ENCODE measurements around the gene ATRN.
"Not testable (repeated sequence)": the region's sequence is repeated elsewhere in the genome, so short reads cannot be mapped to it uniquely, and the experiment has no call there.

Gene ATRN

DNA sequence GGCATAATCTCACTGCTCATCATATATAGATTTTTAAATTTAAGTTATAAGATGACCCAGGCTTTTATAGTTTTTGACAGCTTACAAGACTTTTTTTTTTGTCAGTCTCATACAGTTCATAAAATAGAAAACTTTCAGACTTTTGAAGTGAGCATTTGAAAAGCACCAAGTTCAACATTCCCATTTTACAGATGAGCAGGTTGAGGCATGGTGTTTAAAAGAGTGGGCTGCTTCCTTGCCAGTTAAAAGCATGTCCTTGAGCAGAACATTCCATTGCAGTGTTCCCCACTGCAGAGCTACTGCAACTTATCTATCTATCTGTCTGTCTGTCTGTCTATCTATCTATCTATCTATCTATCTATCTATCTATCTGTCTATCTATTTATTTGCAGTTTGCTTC, 105.5 kb downstream of the ATRN start:
- DNase-seq, result no peak

DNA sequence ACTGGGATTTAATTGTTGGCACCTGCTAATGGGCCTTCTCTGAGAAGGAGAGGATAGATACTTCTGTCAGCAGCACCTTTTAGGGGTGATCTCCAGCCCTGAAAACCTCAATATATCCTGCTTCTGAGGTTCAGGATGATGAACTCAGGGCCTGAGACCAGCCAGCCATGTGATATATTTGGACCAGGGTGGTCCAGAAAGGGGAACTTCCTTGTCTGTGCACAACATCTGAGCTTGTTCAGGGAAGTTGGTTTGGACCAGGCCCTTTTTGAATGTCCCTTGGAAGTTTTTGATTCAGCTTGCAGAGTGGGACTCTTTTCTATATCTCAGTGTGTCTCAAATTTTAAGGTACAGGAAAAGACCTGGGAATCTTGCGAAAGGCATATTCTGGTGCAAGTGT, 106.5 kb downstream of the ATRN start:
- DNase-seq, result no peak

DNA sequence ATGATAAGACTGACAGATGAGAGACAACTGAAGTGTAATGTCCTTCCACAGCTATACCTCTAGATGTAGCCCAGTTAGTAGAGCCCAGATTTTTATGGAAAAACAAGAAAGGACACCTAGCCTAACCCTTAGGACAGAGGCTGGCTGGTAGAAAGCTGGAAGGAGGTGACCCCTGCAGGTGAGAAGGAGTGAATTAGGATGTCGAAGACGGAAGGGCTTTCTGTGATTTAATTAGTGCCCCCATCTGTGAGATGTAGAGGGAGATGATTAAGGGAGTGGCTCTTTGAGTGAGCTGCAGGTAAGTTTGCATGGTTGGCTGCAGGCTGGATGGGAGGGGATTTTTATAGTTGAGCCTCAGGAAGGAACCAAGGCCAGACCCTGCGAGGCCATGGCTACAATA, 109.6 kb downstream of the ATRN start:
- no peak for DNase-seq

DNA sequence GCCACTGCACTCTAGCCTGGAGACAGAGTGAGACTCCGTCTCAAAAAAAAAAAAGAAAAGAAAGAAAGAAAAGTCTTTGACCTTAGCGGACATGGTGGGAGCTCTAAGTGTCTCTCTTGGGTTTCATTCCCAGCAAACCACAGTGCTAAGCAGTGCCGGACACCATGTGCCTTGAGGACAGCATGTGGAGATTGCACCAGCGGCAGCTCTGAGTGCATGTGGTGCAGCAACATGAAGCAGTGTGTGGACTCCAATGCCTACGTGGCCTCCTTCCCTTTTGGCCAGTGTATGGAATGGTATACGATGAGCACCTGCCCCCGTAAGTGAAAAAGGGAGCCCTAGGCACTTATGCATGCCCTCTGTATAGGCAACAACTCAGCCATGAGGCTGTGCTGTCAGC, 112.9 kb downstream of the ATRN start:
- no peak for DNase-seq

DNA sequence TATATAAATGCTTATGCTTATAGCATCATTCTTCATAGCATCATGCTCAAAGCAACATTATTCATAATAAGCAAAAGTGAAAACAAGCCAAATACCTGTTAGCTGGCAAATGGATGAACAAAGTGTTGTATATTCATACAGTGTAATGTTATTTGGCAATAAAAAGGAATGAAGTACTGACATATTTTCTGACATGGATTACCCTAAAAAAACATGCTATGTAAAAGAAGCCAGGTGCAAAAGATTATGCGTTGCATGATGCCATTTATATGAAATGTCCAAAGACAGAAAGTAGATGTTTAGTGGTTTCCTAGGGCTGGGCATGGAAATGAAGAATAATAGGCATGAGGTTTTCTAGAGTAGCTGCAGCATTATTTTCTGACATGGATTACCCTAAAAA, 115.3 kb downstream of the ATRN start:
- no peak for DNase-seq

DNA sequence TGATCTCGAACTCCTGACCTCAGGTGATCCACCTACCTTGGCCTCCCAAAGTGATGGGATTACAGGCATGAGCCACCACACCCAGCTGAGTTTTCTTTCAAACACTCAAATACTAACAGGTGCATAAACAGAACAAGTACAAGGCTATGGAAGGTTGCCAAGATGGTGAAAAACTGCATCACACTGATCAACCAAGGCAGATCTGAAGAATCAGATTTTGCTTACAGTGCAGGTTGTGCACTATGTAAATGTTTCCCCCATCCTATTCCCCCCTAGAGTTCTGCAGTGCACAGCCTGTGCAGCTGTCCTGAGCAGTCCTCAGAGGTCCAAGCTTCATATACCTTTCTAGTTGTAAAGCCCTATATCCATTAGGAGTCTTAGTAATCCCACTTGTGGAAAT, 119.3 kb downstream of the ATRN start:
- no peak for DNase-seq

DNA sequence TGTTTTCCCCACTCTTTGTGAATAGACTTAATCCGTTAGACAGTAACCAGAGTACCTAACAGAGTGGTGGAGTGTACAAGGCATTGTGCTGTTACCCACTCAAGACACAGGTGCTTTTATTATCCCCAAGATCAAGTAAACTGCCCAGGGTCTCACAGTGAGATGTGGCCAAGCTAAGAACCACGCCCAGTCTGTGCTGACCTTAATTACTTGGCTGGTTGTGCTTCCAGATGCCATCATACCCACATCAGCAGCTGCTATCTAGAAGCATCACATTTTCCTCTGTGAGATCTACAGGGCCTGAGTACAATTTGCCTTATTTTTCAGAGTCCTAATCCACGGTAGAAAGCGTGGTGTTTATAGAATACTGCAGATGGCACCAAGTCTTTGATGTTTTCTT, 122.1 kb downstream of the ATRN start:
- no peak for DNase-seq

DNA sequence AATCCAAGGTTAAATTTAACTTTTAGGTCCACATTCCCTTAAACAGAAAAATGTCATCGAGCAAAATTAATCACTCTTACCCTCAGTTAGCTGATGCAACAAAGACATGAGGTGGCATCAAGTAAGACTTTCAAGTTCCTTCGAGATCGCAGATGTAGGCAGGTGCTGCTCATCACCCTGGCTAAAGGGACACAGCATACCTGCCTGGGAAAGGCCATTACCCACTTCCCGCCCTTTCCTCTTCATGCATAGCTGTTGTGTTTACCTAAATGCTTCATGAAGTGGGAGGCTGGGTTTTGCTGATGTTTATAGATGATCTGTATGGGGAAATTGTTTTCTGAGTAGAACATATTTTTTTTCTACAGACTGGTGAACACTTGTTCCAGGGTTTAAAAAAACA, 124.7 kb downstream of the ATRN start:
- no peak for DNase-seq

DNA sequence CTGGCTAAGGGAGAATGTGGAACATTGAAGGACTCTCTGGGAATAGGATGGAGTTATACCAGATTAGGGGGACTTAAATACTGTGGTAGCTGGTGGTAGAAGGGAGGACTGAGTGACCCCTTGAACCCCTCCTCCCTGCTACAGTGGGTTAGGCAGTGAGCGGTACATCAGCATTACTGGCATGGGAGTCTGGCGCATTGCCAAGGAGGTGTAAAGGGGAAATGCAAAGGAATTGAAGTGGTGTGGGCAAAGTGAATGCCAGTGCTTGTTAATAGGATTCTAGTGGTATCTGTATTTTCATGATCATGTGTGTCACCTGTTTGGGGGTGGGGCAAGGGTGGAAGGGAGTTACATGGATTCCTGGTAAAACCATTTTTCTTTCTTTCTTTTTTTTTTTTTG, 132.3 kb downstream of the ATRN start:
- DNase-seq, result no peak

DNA sequence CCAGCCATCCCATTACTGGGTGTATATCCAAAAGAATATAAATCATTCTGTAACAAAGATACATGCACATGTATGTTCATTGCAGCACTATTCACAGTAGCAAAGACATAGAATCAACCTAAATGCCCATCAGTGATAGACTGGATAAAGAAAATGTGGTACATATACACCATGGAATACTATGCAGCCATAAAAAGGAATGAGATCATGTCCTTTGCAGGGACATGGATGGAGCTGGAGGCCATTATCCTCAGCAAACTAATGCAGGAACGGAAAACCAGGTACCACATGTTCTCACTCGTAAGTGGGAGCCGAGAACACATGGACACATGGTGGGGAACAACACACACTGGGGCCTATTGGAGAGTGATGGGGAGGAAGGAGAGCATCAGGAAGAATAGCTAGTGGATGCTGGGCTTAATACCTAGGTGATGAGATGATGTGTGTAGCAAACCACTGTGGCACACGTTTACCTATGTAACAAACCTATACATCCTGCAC, 134.6 kb downstream of the ATRN start:
- not testable (repeated sequence) for DNase-seq

DNA sequence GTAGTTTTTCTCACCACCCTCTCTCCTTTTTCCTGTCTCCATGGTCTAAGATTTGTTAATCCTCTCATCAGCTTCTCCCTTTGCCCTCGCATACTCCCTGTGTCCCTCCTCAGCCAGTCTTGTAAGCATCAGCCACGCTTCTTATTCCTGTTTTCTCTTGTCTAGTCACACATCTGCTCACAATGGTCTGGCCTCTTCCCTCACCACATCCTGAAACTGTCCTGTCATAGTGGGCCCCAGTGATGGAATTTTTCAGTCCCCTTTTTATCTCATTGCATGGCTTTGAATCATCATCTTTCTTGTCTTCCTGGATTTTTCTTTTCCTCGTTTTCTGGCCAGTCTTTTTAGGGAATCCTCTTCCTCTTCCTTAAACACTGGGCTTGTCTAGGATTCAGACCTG, 135.2 kb downstream of the ATRN start:
- no peak for DNase-seq

DNA sequence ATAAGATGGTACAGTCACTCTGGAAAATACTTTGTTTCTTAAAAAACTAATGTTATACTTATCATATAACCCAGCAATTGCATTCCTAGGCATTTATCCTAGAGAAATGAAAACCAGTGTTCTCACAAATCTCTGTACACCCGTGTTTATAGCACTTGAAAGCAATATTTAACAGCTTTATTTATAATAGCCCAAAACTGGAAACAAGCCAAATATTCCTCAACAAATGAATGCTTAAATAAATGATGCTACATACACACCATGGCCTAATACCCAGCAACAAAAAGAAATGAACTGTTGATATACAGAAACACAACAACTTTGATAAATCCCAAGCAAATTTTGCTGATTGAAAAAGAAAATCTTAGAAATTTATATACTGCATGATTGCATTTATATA, 141.1 kb downstream of the ATRN start:
- no peak for DNase-seq

DNA sequence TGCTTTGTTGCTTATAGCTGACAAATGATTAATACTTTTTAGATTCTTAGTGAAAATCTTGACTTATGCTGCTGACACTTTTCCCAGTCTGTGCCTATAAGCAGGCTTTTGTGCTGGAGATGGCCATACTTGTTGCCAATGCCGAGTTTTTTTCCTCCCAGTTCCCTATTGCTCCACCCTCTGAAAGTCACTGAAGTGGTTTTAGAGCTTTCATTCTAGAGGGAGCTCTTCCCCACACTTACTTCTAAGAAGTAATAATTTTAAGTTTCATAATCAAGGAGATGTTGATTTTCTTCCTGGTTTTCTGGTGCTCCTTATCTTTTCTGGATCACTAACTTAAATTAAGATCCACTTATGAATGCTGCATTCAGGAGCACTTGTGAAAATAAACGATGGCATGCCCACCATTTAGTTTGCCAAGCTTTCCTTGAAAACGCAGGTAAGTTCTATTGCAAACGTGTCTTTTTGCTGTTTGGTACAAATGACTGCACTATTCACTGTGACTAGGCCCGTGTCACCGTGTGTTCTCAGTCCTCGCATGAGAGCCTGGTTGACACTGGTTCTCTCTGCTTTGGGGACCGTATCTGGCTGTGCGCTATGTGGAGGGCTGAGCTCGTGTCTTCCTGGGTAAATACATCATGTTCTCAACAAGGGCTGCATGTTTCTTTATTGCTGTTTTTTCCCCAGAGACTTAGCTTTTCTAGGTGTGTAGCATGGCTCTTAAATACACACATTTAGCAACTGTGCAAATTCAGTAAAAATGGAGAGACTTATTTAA, 142.2 kb downstream of the ATRN start:
- DNase-seq, result no peak

DNA sequence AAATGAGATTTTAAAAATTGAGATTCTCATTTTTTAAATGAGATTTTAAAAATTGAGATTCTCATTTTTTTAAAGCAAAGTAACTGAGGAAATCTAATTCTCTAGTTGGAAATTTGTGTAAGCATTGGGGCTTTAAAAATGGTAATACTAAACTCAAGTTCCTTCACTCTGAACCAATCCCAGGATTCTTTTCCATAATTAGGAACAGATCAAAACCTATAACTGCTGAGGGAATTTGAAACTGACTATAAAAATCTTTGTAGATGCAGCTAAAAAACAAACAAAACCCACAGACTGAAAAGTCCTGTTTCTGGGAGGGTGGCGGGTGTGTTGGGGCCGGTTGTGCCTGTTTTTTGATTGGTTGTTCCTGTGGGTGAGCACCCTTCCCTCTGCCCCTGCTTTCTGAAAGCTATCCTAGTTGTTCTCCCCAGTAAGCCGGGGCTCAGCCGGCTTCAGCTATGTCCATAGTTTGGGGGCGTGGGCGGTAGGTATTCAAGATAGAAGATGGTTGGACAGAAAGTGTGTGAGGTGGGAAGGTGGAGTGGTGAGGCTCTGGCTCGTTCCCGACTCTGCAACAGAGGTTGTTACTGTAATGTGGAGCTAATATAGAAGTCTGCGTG, 143.1 kb downstream of the ATRN start:
- DNase-seq, result no peak

DNA sequence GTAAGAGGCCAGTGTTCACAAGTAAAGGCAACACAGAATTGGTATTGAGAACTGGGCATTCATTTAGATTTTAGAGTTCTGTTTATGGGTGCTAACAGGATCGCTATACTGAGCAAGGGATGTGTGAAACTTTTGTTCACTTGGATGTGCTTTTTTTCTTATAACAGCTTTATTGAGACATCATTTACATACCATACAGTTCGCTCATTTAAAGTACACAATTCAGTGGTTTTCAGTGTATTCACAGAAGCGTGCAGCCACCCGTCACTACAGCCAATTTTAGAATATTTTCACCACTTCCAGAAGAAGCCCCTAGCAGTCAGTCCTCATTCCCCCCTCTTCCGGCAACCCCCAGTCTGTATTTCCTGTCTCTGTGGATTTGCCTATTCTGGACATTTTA, 143.6 kb downstream of the ATRN start:
- no peak for DNase-seq

DNA sequence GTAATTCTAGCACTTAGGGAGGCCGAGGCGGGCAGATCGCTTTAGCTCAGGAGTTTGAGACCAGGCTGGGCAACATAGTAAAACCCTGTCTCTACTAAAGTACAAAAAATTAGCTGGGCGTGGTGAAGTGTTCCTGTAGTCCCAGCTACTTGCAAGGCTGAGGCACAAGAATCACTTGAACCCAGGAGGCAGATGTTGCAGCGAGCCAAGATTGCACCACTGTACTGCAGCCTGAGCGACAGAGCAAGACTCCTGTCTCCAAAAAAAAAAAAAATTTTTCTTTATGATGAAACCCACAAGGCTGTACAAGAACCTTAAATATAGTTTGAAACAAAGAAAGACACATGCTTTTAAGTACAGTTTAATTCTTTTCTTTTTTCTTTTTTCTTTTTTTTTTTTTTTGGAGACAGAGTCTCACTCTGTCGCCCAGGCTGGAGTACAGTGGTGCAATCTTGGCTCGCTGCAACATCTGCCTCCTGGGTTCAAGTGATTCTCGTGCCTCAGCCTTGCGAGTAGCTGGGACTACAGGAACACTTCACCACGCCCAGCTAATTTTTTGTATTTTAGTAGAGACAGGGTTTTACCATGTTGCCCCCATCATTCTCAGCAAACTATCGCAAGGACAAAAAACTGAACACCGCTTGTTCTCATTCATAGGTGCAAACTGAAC, 144.5 kb downstream of the ATRN start:
- DNase-seq, result not testable (repeated sequence)

DNA sequence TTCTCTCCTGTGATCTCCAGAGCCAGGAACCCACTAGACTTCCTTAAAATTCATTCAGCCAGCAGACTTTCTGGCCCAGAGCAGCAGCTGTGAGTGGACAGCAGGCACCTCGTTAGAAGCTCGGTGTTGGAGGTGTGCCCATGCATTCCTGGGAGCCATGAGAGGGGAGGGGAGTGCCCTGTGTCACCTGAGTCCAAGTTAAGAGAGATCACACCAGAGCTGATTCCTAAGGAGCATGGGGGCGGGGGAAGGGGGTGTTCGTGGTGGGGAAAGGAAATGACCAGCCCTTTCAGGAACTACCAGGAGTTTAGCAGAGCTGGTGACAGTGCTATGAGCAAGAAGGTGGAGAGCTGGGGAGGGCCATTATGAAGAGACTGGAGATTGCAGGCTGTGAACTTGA, 145.4 kb downstream of the ATRN start:
- no peak for DNase-seq

DNA sequence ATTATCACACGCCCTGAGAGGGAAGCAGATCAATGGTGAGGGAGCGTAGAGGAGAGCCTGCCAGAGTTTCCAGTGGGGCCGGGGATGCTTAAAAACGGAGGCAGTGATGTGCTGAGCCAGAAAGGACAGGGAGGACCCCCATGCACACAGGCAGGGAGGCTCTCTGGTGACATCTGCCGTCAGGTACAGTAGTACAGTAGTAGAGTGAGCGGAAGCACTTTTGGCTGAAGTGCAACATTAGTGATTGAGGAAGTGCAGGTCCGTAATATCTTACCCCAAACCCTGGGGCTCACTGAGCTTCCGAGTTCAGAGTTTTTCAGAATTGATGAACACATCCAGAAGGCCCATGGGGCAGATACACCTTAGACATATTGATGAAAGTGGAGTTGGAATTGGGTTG, 150.3 kb downstream of the ATRN start:
- no peak for DNase-seq

DNA sequence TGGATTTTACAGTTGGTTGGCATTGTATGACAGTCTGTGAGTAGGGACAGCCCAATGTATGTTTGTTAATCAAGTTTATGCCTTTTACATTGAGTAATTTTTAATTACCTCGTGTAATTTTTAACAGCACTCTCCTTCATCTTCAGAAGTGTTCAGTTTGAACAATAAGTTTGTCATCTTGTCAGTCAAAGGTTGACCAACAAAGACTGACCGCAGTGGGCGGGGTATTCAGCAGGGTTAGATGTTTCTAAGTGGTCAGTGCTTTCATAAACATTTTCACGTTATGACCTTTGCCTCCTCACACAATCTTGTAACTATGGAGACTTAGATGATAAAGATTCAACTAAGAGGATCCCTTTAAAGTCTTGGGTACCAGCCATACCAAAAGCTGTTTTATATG, 151.6 kb downstream of the ATRN start:
- DNase-seq, result no peak

DNA sequence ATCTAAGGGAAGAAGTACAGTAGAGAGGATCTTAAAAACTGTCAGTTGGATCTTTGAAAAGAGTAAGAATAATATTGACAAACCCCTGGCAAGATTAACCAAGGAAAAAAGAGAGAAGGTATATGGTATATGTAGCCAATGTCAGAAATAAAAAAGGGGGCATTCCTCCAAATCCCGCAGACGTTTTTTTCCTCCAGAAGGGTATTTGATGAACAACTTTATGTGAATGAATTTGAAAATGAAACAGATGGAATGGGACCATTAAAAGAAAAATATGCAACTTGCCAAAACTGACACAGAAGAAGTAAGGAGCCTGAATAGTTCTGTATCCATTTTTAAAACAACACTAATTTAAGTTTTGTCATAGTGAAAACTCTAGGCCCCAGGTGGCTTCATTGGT, 156.7 kb downstream of the ATRN start:
- DNase-seq, result no peak

DNA sequence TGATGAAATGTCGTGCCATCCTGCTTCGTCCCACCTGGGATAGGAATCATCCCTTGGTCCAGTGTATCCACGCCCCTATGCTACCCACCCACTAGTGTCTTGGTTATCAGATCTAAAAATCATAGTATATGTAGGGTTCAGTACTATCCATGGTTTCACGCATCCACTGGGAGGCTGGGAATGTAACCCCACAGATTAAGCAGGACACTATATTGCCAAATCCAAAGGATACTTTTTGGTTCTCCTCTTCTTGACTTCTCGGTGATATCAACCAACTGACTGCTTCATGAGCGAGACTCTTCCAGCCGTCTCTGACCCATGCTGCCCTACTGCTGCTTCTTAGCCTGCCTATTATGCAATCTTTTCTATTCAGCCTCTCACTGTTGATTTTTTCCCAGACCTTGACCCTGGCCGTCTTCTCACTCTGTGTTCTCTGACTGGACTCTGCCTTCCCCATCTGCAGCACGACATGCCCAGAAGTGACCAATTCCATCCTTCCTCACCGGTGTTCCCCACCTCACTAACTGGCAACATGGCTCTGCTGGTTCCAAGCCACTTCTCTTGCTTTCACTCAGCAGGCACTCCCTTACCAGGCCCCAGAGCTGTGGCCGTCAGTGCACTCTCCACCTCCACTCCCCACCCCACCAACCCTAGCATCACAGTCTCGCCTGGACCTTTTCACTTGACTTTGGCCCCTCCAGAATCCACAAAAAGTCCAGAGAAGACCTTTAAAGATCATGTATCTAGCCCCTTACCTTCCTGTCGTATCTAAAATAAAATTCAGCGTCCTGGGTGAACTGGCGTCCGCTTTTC, 157.9 kb downstream of the ATRN start:
- DNase-seq, result no peak

DNA sequence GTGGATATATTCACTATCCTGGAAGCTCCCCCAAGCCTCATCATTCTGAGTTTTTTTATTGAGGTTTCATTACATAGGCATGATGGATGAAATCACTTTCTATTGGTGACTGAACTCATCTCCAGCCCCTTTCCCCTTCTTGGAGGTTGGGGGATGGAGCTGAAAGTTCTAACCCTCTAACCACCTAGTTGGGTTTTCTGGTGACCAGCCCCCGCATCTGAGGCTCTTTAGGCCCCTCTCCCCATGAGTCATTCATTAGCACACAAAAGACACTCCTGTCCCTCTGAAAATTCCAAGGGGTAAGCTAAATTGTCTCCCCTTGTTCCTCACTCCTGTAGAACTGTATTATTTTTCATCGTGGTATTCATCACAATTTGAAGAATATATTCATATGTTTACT, 159.1 kb downstream of the ATRN start:
- no peak for DNase-seq

DNA sequence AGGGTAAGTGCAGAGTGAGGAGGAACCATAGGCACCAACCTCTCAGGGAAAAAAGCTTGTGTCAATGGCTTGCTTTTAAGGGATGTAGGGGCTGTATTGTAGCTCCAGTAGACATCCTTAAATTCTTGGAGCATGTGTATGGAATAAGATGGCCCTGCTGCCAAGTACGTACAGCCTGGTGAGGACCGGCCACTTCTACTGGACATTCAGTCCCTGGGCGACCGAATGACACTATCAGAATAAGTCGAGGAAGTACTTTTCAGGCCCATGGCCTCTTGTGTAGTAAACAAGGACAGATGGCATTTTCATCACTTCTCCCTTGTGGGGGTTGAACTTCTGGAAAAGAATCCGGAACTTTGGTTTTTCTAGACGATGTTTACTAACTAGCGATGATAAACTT, 159.6 kb downstream of the ATRN start:
- no peak for DNase-seq

Data from NCI-H446 treated with DMSO at 0.1 percent for 48 hours (cell line).